SK-N-SH treated with all-trans-retinoic acid at 6 μM for 48 hours (cell line): ENCODE results near the gene AHCYL1.

Experiments
- ATAC-seq: fragments of 200-7000 bp; cut with Tn5 transposase; 3 replicates; pipeline ENCODE4 v1.9.1; 2020; ENCODE audit warnings: mild to moderate bottlenecking, moderate library complexity
- ARNTL ChIP-seq: fragments of 450-650 bp; formaldehyde crosslinking; IDR thresholded peaks from 2 replicates; pipeline ENCODE4 v1.5.0; 2020; ENCODE audit warnings: low read depth, mild to moderate bottlenecking, moderate library complexity, borderline replicate concordance
- BACH2 ChIP-seq: fragments of 250-450 bp; sonication (Bioruptor Pico); IDR thresholded peaks from 2 replicates; pipeline ENCODE4 v1.9.0; 2021; ENCODE audit warnings: mild to moderate bottlenecking, borderline replicate concordance
- CREB5 ChIP-seq: fragments of 250-450 bp; sonication (Bioruptor Pico); IDR thresholded peaks from 2 replicates; pipeline ENCODE4 v1.5.1; 2020; ENCODE audit warnings: low read depth, mild to moderate bottlenecking, moderate library complexity
- CSDC2 ChIP-seq: fragments of 250-450 bp; sonication (Bioruptor Pico); IDR thresholded peaks from 2 replicates; pipeline ENCODE4 v1.5.0; 2020; ENCODE audit warnings: mild to moderate bottlenecking, moderate library complexity
- CSRNP3 ChIP-seq: fragments of 250-450 bp; sonication (Bioruptor Pico); IDR thresholded peaks from 2 replicates; pipeline ENCODE4 v1.5.1; 2021; ENCODE audit warnings: mild to moderate bottlenecking, moderate library complexity
- ESRRG ChIP-seq: fragments of 250-450 bp; sonication (Bioruptor Pico); IDR thresholded peaks from 2 replicates; pipeline ENCODE4 v1.6.1; 2021; ENCODE audit warnings: mild to moderate bottlenecking
- GLIS3 ChIP-seq: fragments of 250-450 bp; sonication (Bioruptor Pico); IDR thresholded peaks from 2 replicates; pipeline ENCODE4 v1.5.0; 2020; ENCODE audit warnings: mild to moderate bottlenecking, moderate library complexity
- OSR1 ChIP-seq: fragments of 250-450 bp; sonication (Bioruptor Pico); IDR thresholded peaks from 2 replicates; pipeline ENCODE4 v1.8.0; 2022; ENCODE audit warnings: moderate library complexity, mild to moderate bottlenecking, inconsistent platforms
- POU6F1 ChIP-seq: fragments of 250-450 bp; sonication (Bioruptor Pico); IDR thresholded peaks from 2 replicates; pipeline ENCODE4 v1.8.0; 2021; ENCODE audit warnings: low read depth, mild to moderate bottlenecking, moderate library complexity, borderline replicate concordance
- PPARA ChIP-seq: fragments of 250-450 bp; sonication (Bioruptor Pico); IDR thresholded peaks from 2 replicates; pipeline ENCODE4 v1.5.0; 2020; ENCODE audit warnings: mild to moderate bottlenecking, borderline replicate concordance
- RARB ChIP-seq: fragments of 250-450 bp; sonication (Bioruptor Pico); IDR thresholded peaks from 2 replicates; pipeline ENCODE4 v1.8.0; 2021; ENCODE audit warnings: mild to moderate bottlenecking, moderate library complexity
- SNAI2 ChIP-seq: fragments of 250-450 bp; sonication (Bioruptor Pico); IDR thresholded peaks from 2 replicates; pipeline ENCODE4 v1.5.0; 2020; ENCODE audit warnings: mild to moderate bottlenecking, moderate library complexity
- TCF4 ChIP-seq: fragments of 250-450 bp; sonication (Bioruptor Pico); IDR thresholded peaks from 2 replicates; pipeline ENCODE4 v1.8.0; 2021; ENCODE audit warnings: mild to moderate bottlenecking, moderate library complexity, borderline replicate concordance
- TSHZ2 ChIP-seq: fragments of 250-450 bp; sonication (Bioruptor Pico); IDR thresholded peaks from 2 replicates; pipeline ENCODE4 v1.5.0; 2020; ENCODE audit warnings: mild to moderate bottlenecking, moderate library complexity
- ZC3H10 ChIP-seq: fragments of 250-450 bp; sonication (Bioruptor Pico); IDR thresholded peaks from 2 replicates; pipeline ENCODE4 v1.5.1; 2021; ENCODE audit warnings: mild to moderate bottlenecking, moderate library complexity
- ZFP3 ChIP-seq: fragments of 250-450 bp; sonication (Bioruptor Pico); IDR thresholded peaks from 2 replicates; pipeline ENCODE4 v1.5.0; 2020; ENCODE audit warnings: mild to moderate bottlenecking, moderate library complexity
- ZFP30 ChIP-seq: fragments of 450-650 bp; formaldehyde crosslinking; IDR thresholded peaks from 2 replicates; pipeline ENCODE4 v1.5.0; 2022; ENCODE audit warnings: mild to moderate bottlenecking, moderate library complexity
- ZNF565 ChIP-seq: fragments of 450-650 bp; formaldehyde crosslinking; conservative IDR thresholded peaks from 2 replicates; pipeline ENCODE4 v1.5.0; 2020; ENCODE audit warnings: low read depth, mild to moderate bottlenecking, moderate library complexity
- ZNF70 ChIP-seq: fragments of 450-650 bp; formaldehyde crosslinking; IDR thresholded peaks from 2 replicates; pipeline ENCODE4 v1.5.0; 2020; ENCODE audit warnings: mild to moderate bottlenecking, moderate library complexity
- ZNF8 ChIP-seq: fragments of 450-650 bp; formaldehyde crosslinking; IDR thresholded peaks from 2 replicates; pipeline ENCODE4 v1.5.0; 2020; ENCODE audit warnings: mild to moderate bottlenecking, moderate library complexity
- TF ChIP-seq, protein P1 (sequence below): fragments of 250-450 bp; sonication (Bioruptor Pico); IDR thresholded peaks from 2 replicates; pipeline ENCODE4 v1.8.0; 2020; ENCODE audit warnings: mild to moderate bottlenecking, moderate library complexity, borderline replicate concordance

The AHCYL1 gene

GRCh38 chr1:110035236-110035752 lies 50.7 kb downstream of the AHCYL1 start (continued):
- TF ChIP-seq TSHZ2 (no peak), ZC3H10 (CRISPR knock-in tag) (no peak), ZNF565 (no peak), PPARA (CRISPR knock-in tag) (no peak), SNAI2 (no peak), GLIS3 (no peak), OSR1 (CRISPR knock-in tag) (no peak)
- TF ChIP-seq, all 23 proteins: peak for 0

GRCh38 chr1:110038271-110038670 lies 53.7 kb downstream of the AHCYL1 start:
- no peak for TF ChIP-seq RARB (CRISPR knock-in tag)
- TF ChIP-seq ARNTL (CRISPR knock-in tag), result no peak
- no peak for TF ChIP-seq POU6F1 (CRISPR knock-in tag)
- no peak for ATAC-seq

- ATAC-seq, result no peak
- TF ChIP-seq ZFP30 (CRISPR knock-in tag), result no peak
- TF ChIP-seq TCF4 (CRISPR knock-in tag), result no peak
- TF ChIP-seq CSDC2 (CRISPR knock-in tag), result no peak
- TF ChIP-seq BACH2, result no peak
- TF ChIP-seq POU6F1 (CRISPR knock-in tag), result no peak
- no peak for TF ChIP-seq ZNF70 (CRISPR knock-in tag)
- TF ChIP-seq CSRNP3 (CRISPR knock-in tag), result no peak
- TF ChIP-seq ESRRG, result no peak
These were observed 55.1 kb downstream of the AHCYL1 start for GRCh38 chr1:110039641-110040040.

- no peak for ATAC-seq
- TF ChIP-seq, protein P1, sequence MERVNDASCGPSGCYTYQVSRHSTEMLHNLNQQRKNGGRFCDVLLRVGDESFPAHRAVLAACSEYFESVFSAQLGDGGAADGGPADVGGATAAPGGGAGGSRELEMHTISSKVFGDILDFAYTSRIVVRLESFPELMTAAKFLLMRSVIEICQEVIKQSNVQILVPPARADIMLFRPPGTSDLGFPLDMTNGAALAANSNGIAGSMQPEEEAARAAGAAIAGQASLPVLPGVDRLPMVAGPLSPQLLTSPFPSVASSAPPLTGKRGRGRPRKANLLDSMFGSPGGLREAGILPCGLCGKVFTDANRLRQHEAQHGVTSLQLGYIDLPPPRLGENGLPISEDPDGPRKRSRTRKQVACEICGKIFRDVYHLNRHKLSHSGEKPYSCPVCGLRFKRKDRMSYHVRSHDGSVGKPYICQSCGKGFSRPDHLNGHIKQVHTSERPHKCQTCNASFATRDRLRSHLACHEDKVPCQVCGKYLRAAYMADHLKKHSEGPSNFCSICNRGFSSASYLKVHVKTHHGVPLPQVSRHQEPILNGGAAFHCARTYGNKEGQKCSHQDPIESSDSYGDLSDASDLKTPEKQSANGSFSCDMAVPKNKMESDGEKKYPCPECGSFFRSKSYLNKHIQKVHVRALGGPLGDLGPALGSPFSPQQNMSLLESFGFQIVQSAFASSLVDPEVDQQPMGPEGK (CRISPR knock-in tag), result no peak
- no peak for TF ChIP-seq ZFP3 (CRISPR knock-in tag)
- TF ChIP-seq RARB (CRISPR knock-in tag), result no peak
- no peak for TF ChIP-seq ZFP30 (CRISPR knock-in tag)
- no peak for TF ChIP-seq ZNF8 (CRISPR knock-in tag)
- no peak for TF ChIP-seq TSHZ2
- TF ChIP-seq SNAI2, result no peak
- no peak for TF ChIP-seq TCF4 (CRISPR knock-in tag)
- no peak for TF ChIP-seq PPARA (CRISPR knock-in tag)
- TF ChIP-seq CREB5 (CRISPR knock-in tag), result no peak
- TF ChIP-seq ZC3H10 (CRISPR knock-in tag), result no peak
- TF ChIP-seq BACH2, result no peak
- TF ChIP-seq CSDC2 (CRISPR knock-in tag), result no peak
- no peak for TF ChIP-seq GLIS3
- TF ChIP-seq ZNF70 (CRISPR knock-in tag), result no peak
These were observed 56.0 kb downstream of the AHCYL1 start for GRCh38 chr1:110040548-110040947.
